NT2/D1 (cell line): ENCODE measurements around the gene EFCAB9.

Experiments used
- DNase-seq: peaks from one replicate; pipeline ENCODE4 v3.0.0-alpha.2; 2011; ENCODE audit warnings: low read depth, low spot score
- H3K27me3 ChIP-seq: 2 replicates; pipeline ENCODE4 v1.6.0; 2011; ENCODE audit warnings: mild to moderate bottlenecking; ENCODE audit not compliant: insufficient read length, insufficient read depth
- H3K36me3 ChIP-seq: 2 replicates; pipeline ENCODE4 v1.6.1; 2011; ENCODE audit warnings: mild to moderate bottlenecking, low read length, mixed read lengths; ENCODE audit not compliant: insufficient read depth, insufficient read length
- H3K4me1 ChIP-seq: 2 replicates; pipeline ENCODE4 v1.5.1; 2011; ENCODE audit not compliant: insufficient read depth, insufficient read length
- H3K4me3 ChIP-seq: 2 replicates; pipeline ENCODE4 v1.5.1; 2011; ENCODE audit warnings: low read depth; ENCODE audit not compliant: insufficient read length
- H3K9ac ChIP-seq: 2 replicates; pipeline ENCODE4 v1.6.0; 2011; ENCODE audit warnings: low read depth; ENCODE audit not compliant: insufficient read length
- H3K9me3 ChIP-seq: 2 replicates; pipeline ENCODE4 v1.5.1; 2011; ENCODE audit warnings: mild to moderate bottlenecking, low read length; ENCODE audit not compliant: insufficient read depth
- SUZ12 ChIP-seq: IDR thresholded peaks from 2 replicates; pipeline ENCODE4 v1.6.1; 2011; ENCODE audit not compliant: insufficient read length, insufficient read depth; ENCODE audit errors: extremely low read depth
- YY1 ChIP-seq: IDR thresholded peaks from 2 replicates; pipeline ENCODE4 v1.6.1; 2011; ENCODE audit not compliant: insufficient read length, insufficient read depth
- ZNF274 ChIP-seq: IDR thresholded peaks from 2 replicates; pipeline ENCODE4 v1.6.1; 2011; ENCODE audit warnings: mild to moderate bottlenecking, low read depth, low read length

EFCAB9 gene

DNA sequence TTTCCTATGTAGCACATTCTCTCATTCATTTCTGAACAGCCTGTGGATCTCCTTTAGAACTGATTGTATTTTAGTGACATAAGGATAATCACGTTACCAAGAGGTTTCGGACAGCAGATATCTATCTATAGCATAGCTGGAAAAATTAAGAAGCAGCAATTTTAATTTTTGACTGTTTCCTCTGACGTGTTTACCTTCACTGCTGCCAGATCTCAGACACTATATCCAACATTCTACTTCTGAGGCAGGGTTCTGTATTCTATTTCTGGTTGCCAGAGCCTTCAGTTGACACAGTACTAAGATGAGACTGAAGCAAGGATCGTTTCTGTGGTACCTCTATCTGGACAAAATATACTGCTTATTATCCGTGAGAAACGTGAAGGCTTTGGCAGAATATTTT, at the start of gene EFCAB9:
Gene EFCAB9 (plus strand): TSS at position 301 of the 400 bp plus-strand sequence. CDS start 1 bp downstream, at position 302.
- Histone ChIP-seq H3K4me3 (no peak within 1 kb of the TSS), H3K9ac (no peak within 1 kb of the TSS), H3K27me3 (no peaks in the 10 kb centered on the region), H3K4me1 (no peaks in the 10 kb centered on the region), H3K9me3 (peaks cover 9% of the 10 kb centered on the region; the same call in 1 of the 2 replicates), H3K36me3 (no peaks in the 10 kb centered on the region)
- DNase-seq = no peak
- TF ChIP-seq YY1 = no peak
- no peak for TF ChIP-seq SUZ12
- no peak for TF ChIP-seq ZNF274

DNA sequence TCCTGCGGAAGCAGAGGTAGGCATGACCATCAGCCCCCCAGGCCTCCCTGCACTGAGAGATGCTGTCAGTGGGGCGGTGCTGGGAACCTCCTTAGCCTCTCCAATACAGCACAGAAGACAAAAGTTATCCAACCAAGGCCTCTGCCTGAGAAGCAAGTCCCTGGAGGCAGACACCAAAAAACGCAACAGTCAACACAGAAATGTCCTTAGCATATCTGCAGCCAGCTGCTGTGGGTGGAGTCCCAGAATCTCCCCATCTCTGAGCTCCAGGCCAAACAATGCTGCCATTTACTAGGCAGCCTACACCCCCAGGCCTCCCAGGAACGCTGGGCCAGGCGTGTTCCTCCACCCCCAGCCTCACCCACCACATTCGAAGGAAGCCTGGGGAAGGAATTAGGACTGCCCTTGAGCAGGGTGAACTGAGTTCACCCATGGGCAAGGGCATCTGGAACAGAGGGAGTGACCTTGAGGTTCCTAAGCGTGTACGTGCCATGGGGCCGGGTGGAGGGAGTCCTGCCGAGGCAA, 49.6 kb upstream of the EFCAB9 start:
- no peak for DNase-seq
- H3K36me3 ChIP-seq = peaks cover 16% of the 10 kb centered on the region
- peaks cover 8% of the 10 kb centered on the region for H3K4me1 ChIP-seq
- no peak overlapping the region for H3K9ac ChIP-seq
- H3K27me3 ChIP-seq = no peaks in the 10 kb centered on the region
- TF ChIP-seq SUZ12 (no peak), ZNF274 (no peak), YY1 (no peak)
- H3K9me3 ChIP-seq = no peaks in the 10 kb centered on the region
- no peak overlapping the region for H3K4me3 ChIP-seq

DNA sequence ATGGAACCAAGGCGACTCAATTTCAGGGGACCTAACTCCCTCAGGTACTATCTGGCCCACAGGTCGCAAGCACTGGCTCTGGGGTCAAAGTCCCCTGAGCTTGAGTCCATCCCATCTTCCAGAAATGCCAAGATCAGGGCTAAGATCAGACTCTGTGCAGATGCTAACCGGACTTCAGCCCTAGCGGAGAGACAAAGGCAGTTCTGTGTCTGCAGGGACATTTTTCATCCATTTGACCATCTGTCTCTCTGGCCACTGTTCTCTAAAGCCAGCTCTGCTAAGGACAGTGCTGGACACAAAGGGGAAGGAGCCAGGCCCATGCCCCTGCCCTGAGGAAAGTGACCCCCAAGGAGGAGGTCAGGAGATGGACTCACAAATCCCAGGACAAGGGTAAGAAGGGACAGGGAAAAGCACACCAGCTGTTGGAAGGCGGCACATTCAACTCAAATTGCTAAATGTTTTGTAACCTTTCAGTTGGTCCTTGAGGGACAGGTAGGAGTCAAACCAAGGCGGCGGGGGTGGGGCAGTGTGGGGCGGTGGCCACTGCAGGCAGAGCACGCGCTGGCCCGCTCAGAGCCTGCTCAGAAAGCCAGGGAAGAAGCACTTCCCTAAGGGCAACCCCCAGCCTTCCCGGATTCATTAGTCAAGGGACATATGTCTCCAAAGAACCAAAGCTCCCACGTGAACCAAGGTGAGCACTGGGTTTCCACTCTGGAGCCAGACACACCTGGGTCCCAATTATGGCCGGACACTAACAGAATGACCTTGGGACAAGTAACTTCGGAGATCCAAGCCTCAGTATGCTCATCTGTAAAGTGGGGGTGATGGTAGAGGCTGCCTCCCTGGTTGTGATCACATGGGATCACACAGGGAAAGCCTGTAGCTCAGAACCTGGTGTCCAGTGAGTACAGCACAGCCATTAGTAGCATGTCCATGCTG, 48.8 kb upstream of the EFCAB9 start:
- peaks cover 8% of the 10 kb centered on the region for H3K4me1 ChIP-seq
- no peak for TF ChIP-seq ZNF274
- TF ChIP-seq YY1 = no peak
- TF ChIP-seq SUZ12 = no peak
- DNase-seq = no peak
- H3K36me3 ChIP-seq = peaks cover 16% of the 10 kb centered on the region
- H3K9me3 ChIP-seq = no peaks in the 10 kb centered on the region
- H3K9ac ChIP-seq = no peak overlapping the region
- H3K4me3 ChIP-seq = no peak overlapping the region
- H3K27me3 ChIP-seq = no peaks in the 10 kb centered on the region

GRCh38 chr5:172145870-172146747, 47.9 kb upstream of the EFCAB9 start:
- H3K4me3 ChIP-seq = no peak overlapping the region
- H3K4me1 ChIP-seq = peaks cover 8% of the 10 kb centered on the region
- DNase-seq = no peak
- no peak for TF ChIP-seq ZNF274
- TF ChIP-seq YY1 = no peak
- no peak for TF ChIP-seq SUZ12
- H3K9me3 ChIP-seq = no peaks in the 10 kb centered on the region
- H3K9ac ChIP-seq = no peak overlapping the region
- H3K36me3 ChIP-seq = peaks cover 16% of the 10 kb centered on the region
- H3K27me3 ChIP-seq = no peaks in the 10 kb centered on the region

- Histone ChIP-seq H3K36me3 (peaks cover 19% of the 10 kb centered on the region), H3K9ac (no peak overlapping the region), H3K4me1 (peaks cover 8% of the 10 kb centered on the region), H3K9me3 (no peaks in the 10 kb centered on the region), H3K4me3 (no peak overlapping the region), H3K27me3 (no peaks in the 10 kb centered on the region)
- DNase-seq = no peak
- no peak for TF ChIP-seq YY1
- no peak for TF ChIP-seq ZNF274
- no peak for TF ChIP-seq SUZ12
Measured at GRCh38 chr5:172146748-172147092, 47.3 kb upstream of the EFCAB9 start.

- peaks cover 8% of the 10 kb centered on the region for H3K4me1 ChIP-seq
- H3K9ac ChIP-seq = no peak overlapping the region
- no peak overlapping the region for H3K4me3 ChIP-seq
- TF ChIP-seq YY1 (no peak), SUZ12 (no peak), ZNF274 (no peak)
- DNase-seq = no peak
- H3K36me3 ChIP-seq = peaks cover 20% of the 10 kb centered on the region
- no peaks in the 10 kb centered on the region for H3K9me3 ChIP-seq
- no peaks in the 10 kb centered on the region for H3K27me3 ChIP-seq
Measured at GRCh38 chr5:172147857-172148256, 46.1 kb upstream of the EFCAB9 start.

DNA sequence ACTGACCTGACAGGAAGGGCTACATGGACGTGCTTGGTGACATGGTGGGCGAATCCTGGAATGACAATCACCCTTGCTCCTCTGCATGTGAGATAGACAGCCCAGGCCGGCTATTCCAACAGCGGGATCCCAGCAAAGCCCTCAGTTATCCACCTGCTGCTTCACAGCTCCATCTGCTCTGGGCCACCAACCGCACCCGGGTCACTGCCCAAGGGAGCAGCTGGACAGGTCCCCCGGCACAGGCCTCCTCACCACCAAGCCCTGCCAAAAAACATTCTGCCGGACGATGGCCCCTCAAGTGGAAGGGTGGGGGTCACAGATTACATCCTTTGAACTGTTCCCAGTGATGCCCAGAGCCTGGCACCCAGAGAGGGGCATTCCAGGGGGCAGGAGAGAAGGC, 45.6 kb upstream of the EFCAB9 start:
- DNase-seq = no peak
- no peaks in the 10 kb centered on the region for H3K9me3 ChIP-seq
- no peaks in the 10 kb centered on the region for H3K27me3 ChIP-seq
- peaks cover 21% of the 10 kb centered on the region for H3K36me3 ChIP-seq
- no peak overlapping the region for H3K9ac ChIP-seq
- H3K4me3 ChIP-seq = no peak overlapping the region
- peaks cover 8% of the 10 kb centered on the region for H3K4me1 ChIP-seq
- TF ChIP-seq YY1 (no peak), ZNF274 (no peak)
